H1 (cell line): ENCODE data around the gene DNAH10. TPM values are rescaled to one million over a fixed set of nuclear protein-coding genes. Genes with fewer than 3 reads are reported as not detected.

Experiments
- EP300 ChIP-seq, 2 experiments: IDR thresholded peaks; 1 replicate in 1 of 2; 2 replicates in 1 of 2; pipeline ENCODE4 v1.6.1; 2011 to 2012; ENCODE audit warnings: low read depth in 2 of 2, low read length in 2 of 2, mild to moderate bottlenecking in 2 of 2, borderline replicate concordance in 1 of 2, inconsistent platforms in 1 of 2, moderate library complexity in 1 of 2
- KDM1A ChIP-seq: fragments of 200-600, 300-600 bp; sonication (generic); IDR thresholded peaks from 2 replicates; pipeline ENCODE4 v1.7.1; 2016; ENCODE audit warnings: mild to moderate bottlenecking, low read length, borderline replicate concordance
- RNF2 ChIP-seq: fragments of 200-900, 300-1000 bp; sonication (generic); IDR thresholded peaks from 2 replicates; pipeline ENCODE4 v1.7.1; 2016; ENCODE audit warnings: borderline replicate concordance, low read depth, mild to moderate bottlenecking, antibody characterized with exemption, low read length; ENCODE audit not compliant: poor library complexity, severe bottlenecking; ENCODE audit errors: missing control alignments
- SIN3A ChIP-seq, 2 experiments: IDR thresholded peaks in 1 of 2; conservative IDR thresholded peaks in 1 of 2; 2 replicates each; pipeline ENCODE4 v1.6.1; 2011 to 2012; ENCODE audit warnings: low read length in 2 of 2, improper control_type of control experiment in 1 of 2, low read depth in 1 of 2, mild to moderate bottlenecking in 1 of 2
- SP2 ChIP-seq: IDR thresholded peaks from 2 replicates; pipeline ENCODE4 v1.6.1; 2012; ENCODE audit warnings: mild to moderate bottlenecking, low read length, inconsistent platforms
- polyA plus RNA-seq, 7 experiments: library from polyadenylated mRNA; depleted of rRNA in 3 of 7; stranded (reverse) in 5 of 7; unstranded in 2 of 7; fragments of >200 nt in 5 of 7; fragments of 200-250 nt in 2 of 7; gene quantifications; 1 replicate in 5 of 7; 2 replicates in 1 of 7; 4 replicates in 1 of 7; pipeline versions ENCODE4 v1.2.1 to v1.2.3, GENCODE V29; 2011 to 2013; ENCODE audit warnings: missing spikeins in 2 of 7, mixed read lengths in 2 of 7
- total RNA-seq: library from RNA; stranded (reverse); fragmentation: NEBNext Ultra II Directional; extraction: Animal tissue kit (Norgen Biotek cat#: 25700); gene quantifications from 2 replicates; pipeline ENCODE4 v1.2.1, GENCODE V29; 2021

The DNAH10 gene
- total and polyA plus RNA-seq, 2 of the 8 experiments (the other 6 are each of a cell fraction or from before 2014, with no cell fraction given) = 0.02 to 0.24 TPM

DNA sequence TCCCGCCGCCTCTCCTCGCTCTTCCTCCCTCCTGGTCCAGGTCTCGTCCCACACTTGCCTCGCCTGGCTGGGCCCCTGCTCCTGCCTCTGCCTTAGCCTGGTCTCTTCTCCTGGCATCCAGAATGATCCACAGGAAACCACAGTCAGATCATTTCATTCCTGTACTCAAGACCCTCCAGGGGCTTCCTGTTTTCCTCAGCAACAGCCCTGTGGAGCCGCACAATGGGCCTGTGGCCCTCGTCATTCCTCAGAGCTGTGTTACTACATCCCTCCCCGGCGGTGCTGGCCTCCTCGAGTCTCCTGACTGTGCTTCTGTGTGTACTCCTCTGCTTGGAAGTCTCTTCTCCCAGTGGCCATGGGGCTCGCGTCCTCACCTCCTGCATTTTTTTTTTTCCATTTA is 29.9 kb upstream of the DNAH10 start (continued):
- TF ChIP-seq SP2 = no peak
- no peak for TF ChIP-seq SIN3A (conservative IDR thresholded peaks at IDR 0.05 in 1 of 2, IDR thresholded peaks at IDR 0.05 in 1 of 2; ENCODE audit: low read depth in 1 of 2, low read length in 2 of 2)
- TF ChIP-seq KDM1A = no peak
- TF ChIP-seq RNF2 = no peak
- no peak for TF ChIP-seq EP300 (IDR thresholded peaks at IDR 0.05; ENCODE audit: borderline replicate concordance in 1 of 2, low read depth in 2 of 2, low read length in 2 of 2)
